AG04450 (cell line): ENCODE measurements around the gene FAM209B. TPM values are rescaled to one million over a fixed set of nuclear protein-coding genes. Genes with fewer than 3 reads are reported as not detected.

Experiments used
- CTCF ChIA-PET: fragments of 300-600, 350-600 bp; formaldehyde crosslinking; extraction: SDS; loops from one replicate; lab custom pipeline; 2022; ENCODE audit warnings: antibody characterized with exemption, inconsistent platforms; lab: Charles Lee
- POLR2A ChIA-PET: fragments of 350-600 bp; formaldehyde crosslinking; extraction: SDS; loops from one replicate; lab custom pipeline; 2021; ENCODE audit warnings: antibody characterized with exemption, inconsistent platforms; lab: Yijun Ruan, JAX
- DNase-seq: peaks from one replicate; pipeline ENCODE4 v3.0.0-alpha.2; 2011; ENCODE audit warnings: low read depth, low spot score
- H3K27ac ChIP-seq: one replicate; pipeline ENCODE4 v1.5.1; 2012; ENCODE audit warnings: low read depth, low read length, control low read depth
- H3K27me3 ChIP-seq: one replicate; pipeline ENCODE4 v1.6.0; 2012; ENCODE audit warnings: low read length; ENCODE audit not compliant: control insufficient read depth, insufficient read depth
- H3K4me3 ChIP-seq: 2 replicates; pipeline ENCODE4 v1.5.1; 2011; ENCODE audit warnings: mild to moderate bottlenecking, low read depth, low read length, control low read depth
- H3K9me3 ChIP-seq: 2 replicates; pipeline ENCODE4 v1.5.1; 2012; ENCODE audit warnings: low read length; ENCODE audit not compliant: control insufficient read depth, insufficient read depth
- CTCF ChIP-seq: IDR thresholded peaks from 2 replicates; pipeline ENCODE4 v1.5.1; 2011; ENCODE audit warnings: low read depth, low read length, control low read depth, inconsistent platforms
- polyA plus RNA-seq: library from polyadenylated mRNA; depleted of rRNA; stranded (reverse); fragments of >200 nt; gene quantifications from 2 replicates; pipeline ENCODE4 v1.2.3, GENCODE V29; 2011

Gene FAM209B
- polyA plus RNA-seq, 1 experiment: 0.35 TPM

- DNase-seq: no peak
- ChIA-PET POLR2A (interaction anchor here (0.6 kb wide), 1 partner anchor 19 kb away, joined by 4 read pairs; no protein-coding TSS in a partner anchor), CTCF (no interaction called here)
- TF ChIP-seq CTCF: no peak
- Histone ChIP-seq H3K4me3 (no peak overlapping the region), H3K27me3 (no peaks in the 10 kb centered on the region), H3K27ac (no peak overlapping the region), H3K9me3 (no peaks in the 10 kb centered on the region; the same call in 1 of the 2 replicates)
Measured at GRCh38 chr20:56513161-56514150, 19.6 kb upstream of the FAM209B start.

- ChIA-PET CTCF (no interaction called here), POLR2A (no interaction called here)
- Histone ChIP-seq H3K9me3 (peaks cover 16% of the 10 kb centered on the region), H3K27me3 (no peaks in the 10 kb centered on the region), H3K27ac (no peak overlapping the region), H3K4me3 (no peak overlapping the region)
- DNase-seq: no peak
- TF ChIP-seq CTCF: no peak
Measured at GRCh38 chr20:56516631-56517030, 16.4 kb upstream of the FAM209B start.

- no peak for TF ChIP-seq CTCF
- no peaks in the 10 kb centered on the region for H3K27me3 ChIP-seq
- H3K27ac ChIP-seq: no peak overlapping the region
- H3K9me3 ChIP-seq: peaks cover 16% of the 10 kb centered on the region
- H3K4me3 ChIP-seq: no peak overlapping the region
- CTCF ChIA-PET: no interaction called here
- POLR2A ChIA-PET: no interaction called here
- no peak for DNase-seq
Measured at GRCh38 chr20:56517211-56517610, 15.8 kb upstream of the FAM209B start.

- H3K27ac ChIP-seq: no peak overlapping the region
- CTCF ChIA-PET: no interaction called here
- H3K4me3 ChIP-seq: no peak overlapping the region
- no peaks in the 10 kb centered on the region for H3K27me3 ChIP-seq
- no peak for DNase-seq
- POLR2A ChIA-PET: no interaction called here
- H3K9me3 ChIP-seq: peaks cover 16% of the 10 kb centered on the region
- no peak for TF ChIP-seq CTCF
Measured at GRCh38 chr20:56517641-56518040, 15.4 kb upstream of the FAM209B start.

- Histone ChIP-seq H3K27me3 (no peaks in the 10 kb centered on the region), H3K27ac (no peak overlapping the region), H3K9me3 (peaks cover 16% of the 10 kb centered on the region), H3K4me3 (no peak overlapping the region)
- ChIA-PET POLR2A (no interaction called here), CTCF (no interaction called here)
- no peak for TF ChIP-seq CTCF
- DNase-seq: no peak
Measured at GRCh38 chr20:56518126-56518525, 14.9 kb upstream of the FAM209B start.
